Neuronal stem cell (in vitro differentiated cells): ENCODE measurements around the gene SLC39A6. TPM values are rescaled to one million over a fixed set of nuclear protein-coding genes. Genes with fewer than 3 reads are reported as not detected.

Experiments
- DNase-seq: peaks from one replicate; pipeline ENCODE4 v3.0.0-alpha.2; 2013; ENCODE audit warnings: low spot score
- H2AFZ ChIP-seq: one replicate; pipeline ENCODE4 v1.6.1; 2013; ENCODE audit warnings: mild to moderate bottlenecking, low read length, inconsistent platforms
- H2AK5ac ChIP-seq: 2 replicates; pipeline ENCODE4 v1.6.1; 2013; ENCODE audit warnings: low read depth, mild to moderate bottlenecking, inconsistent platforms, low read length, moderate library complexity, mixed read lengths
- H2BK120ac ChIP-seq: 2 replicates; pipeline ENCODE4 v1.6.1; 2013; ENCODE audit warnings: low read depth, mild to moderate bottlenecking, inconsistent platforms, low read length, moderate library complexity, mixed read lengths
- H2BK12ac ChIP-seq: one replicate; pipeline ENCODE4 v1.6.1; 2013; ENCODE audit warnings: low read length, inconsistent platforms
- H2BK15ac ChIP-seq: 2 replicates; pipeline ENCODE4 v1.6.1; 2013; ENCODE audit warnings: mild to moderate bottlenecking, low read length, inconsistent platforms, mixed read lengths
- H2BK5ac ChIP-seq: one replicate; pipeline ENCODE4 v1.6.1; 2013; ENCODE audit warnings: inconsistent platforms, mild to moderate bottlenecking, low read length, moderate library complexity
- H3K14ac ChIP-seq: one replicate; pipeline ENCODE4 v1.6.1; 2013; ENCODE audit warnings: low read length, inconsistent platforms
- H3K18ac ChIP-seq: 2 replicates; pipeline ENCODE4 v1.6.1; 2013; ENCODE audit warnings: low read length, inconsistent platforms
- H3K23ac ChIP-seq: 2 replicates; pipeline ENCODE4 v1.6.1; 2013; ENCODE audit warnings: low read depth, mild to moderate bottlenecking, mixed read lengths, low read length, inconsistent platforms; ENCODE audit not compliant: poor library complexity
- H3K27ac ChIP-seq: replicated peaks from 3 replicates; pipeline ENCODE4 v1.5.1; 2013; ENCODE audit warnings: low read length, inconsistent platforms
- H3K27me3 ChIP-seq, 3 experiments: 2 replicates each; pipeline ENCODE4 v1.6.1; 2013; ENCODE audit warnings: low read length in 3 of 3, mild to moderate bottlenecking in 2 of 3, inconsistent platforms in 1 of 3, low read depth in 1 of 3, mixed read lengths in 1 of 3, moderate library complexity in 1 of 3; ENCODE audit not compliant: control insufficient read depth in 3 of 3, insufficient read depth in 3 of 3
- H3K36me3 ChIP-seq, 2 donors: replicated peaks in 1 of 2; 2 replicates each; pipeline ENCODE4 v1.6.1; 2013; ENCODE audit warnings: low read length in 2 of 2; ENCODE audit not compliant: control insufficient read depth in 2 of 2, insufficient read depth in 2 of 2
- H3K4ac ChIP-seq: 2 replicates; pipeline ENCODE4 v1.6.1; 2013; ENCODE audit warnings: inconsistent platforms, mild to moderate bottlenecking, low read length, moderate library complexity
- H3K4me1 ChIP-seq, 2 donors: 1 replicate in 1 of 2; 2 replicates in 1 of 2; pipeline ENCODE4 v1.6.1; 2013; ENCODE audit warnings: low read length in 2 of 2, low read depth in 1 of 2; ENCODE audit not compliant: control insufficient read depth in 2 of 2, insufficient read depth in 1 of 2
- H3K4me2 ChIP-seq: one replicate; pipeline ENCODE4 v1.6.1; 2013; ENCODE audit warnings: mild to moderate bottlenecking, low read length, inconsistent platforms; ENCODE audit not compliant: insufficient read depth, poor library complexity, severe bottlenecking
- H3K4me3 ChIP-seq, 2 donors: 2 replicates each; pipeline ENCODE4 v1.5.1; 2013; ENCODE audit warnings: low read length in 2 of 2, mild to moderate bottlenecking in 2 of 2, inconsistent platforms in 1 of 2, moderate library complexity in 1 of 2
- H3K79me1 ChIP-seq: one replicate; pipeline ENCODE4 v1.6.1; 2013; ENCODE audit warnings: low read depth, mild to moderate bottlenecking, inconsistent platforms, low read length, moderate library complexity
- H3K9ac ChIP-seq: one replicate; pipeline ENCODE4 v1.6.1; 2013; ENCODE audit warnings: mild to moderate bottlenecking, low read depth, low read length, inconsistent platforms; ENCODE audit not compliant: poor library complexity
- H3K9me3 ChIP-seq, 2 donors: replicated peaks in 1 of 2; 2 replicates each; pipeline versions ENCODE3 to v1.6.1; 2013; ENCODE audit warnings: low read length in 2 of 2, mild to moderate bottlenecking in 2 of 2, inconsistent platforms in 1 of 2, low read depth in 1 of 2, mixed read lengths in 1 of 2, moderate library complexity in 1 of 2; ENCODE audit not compliant: control insufficient read depth in 2 of 2, insufficient read depth in 1 of 2
- H4K8ac ChIP-seq: one replicate; pipeline ENCODE4 v1.6.1; 2013; ENCODE audit warnings: low read depth, mild to moderate bottlenecking, inconsistent platforms, low read length, moderate library complexity
- H4K91ac ChIP-seq: one replicate; pipeline ENCODE4 v1.6.1; 2013; ENCODE audit warnings: low read length, low read depth, mild to moderate bottlenecking, inconsistent platforms; ENCODE audit not compliant: poor library complexity
- WGBS, 2 donors: extraction: QIAGEN DNeasy Blood & Tissue Kit; methylation state at CpG; one replicate each; pipeline ENCODE4 v1.1.7; 2013; ENCODE audit warnings: missing lambda C conversion rate in 2 of 2, mixed read lengths in 1 of 2; ENCODE audit not compliant: insufficient read length in 2 of 2, insufficient replicate concordance in 1 of 2; ENCODE audit errors: extremely low coverage in 2 of 2; 5-methylcytosine and 5-hydroxymethylcytosine counted together
- polyA plus RNA-seq, 2 experiments: library from polyadenylated mRNA; stranded (reverse); fragments of 200-250 nt; gene quantifications; one replicate each; pipeline ENCODE4 v1.2.3, GENCODE V29; 2013

The SLC39A6 gene
- polyA plus RNA-seq (2013, experiment 1 of 2) = 55.3 TPM
- 56.0 TPM for polyA plus RNA-seq (2013, experiment 2 of 2)

GRCh38 chr18:36129300-36130038 lies at the start of gene SLC39A6, which contains the start of gene ELP2:
TSS of gene SLC39A6 (minus strand) at chr18:36129340. CDS start at chr18:36127007, 2,333 bp downstream.
TSS of gene ELP2 (plus strand) at chr18:36129899. CDS start at chr18:36129934, 35 bp downstream.
- Histone ChIP-seq H3K9ac (peak within 1 kb of the TSS; percentile 94), H3K23ac (peak within 1 kb of the TSS; percentile 96), H4K8ac (no peak within 1 kb of the TSS), H3K27me3 (no peaks in the 10 kb centered on the region), H3K36me3 (peaks cover 15 to 55% of the 10 kb centered on the region in 2 donors), H2BK12ac (no peak within 1 kb of the TSS), H3K27ac (peak within 1 kb of the TSS; percentile 97), H2AFZ (peak within 1 kb of the TSS; percentile 100), H2AK5ac (peak within 1 kb of the TSS; percentile 70), H3K14ac (peak within 1 kb of the TSS; percentile 85), H2BK120ac (no peak within 1 kb of the TSS), H3K4me1 (peaks cover 0 to 8% of the 10 kb centered on the region in 2 donors), H3K79me1 (peaks cover 5% of the 10 kb centered on the region), H3K18ac (peak within 1 kb of the TSS; percentile 98), H3K9me3 (no peaks in the 10 kb centered on the region), H3K4me3 (peak within 1 kb of the TSS; percentile 93 to 97), H3K4ac (no peak within 1 kb of the TSS), H2BK15ac (peak within 1 kb of the TSS; percentile 68), H3K4me2 (peak within 1 kb of the TSS; percentile 80), H2BK5ac (peak within 1 kb of the TSS; percentile 91), H4K91ac (no peak within 1 kb of the TSS)
- peak; percentile 97 for DNase-seq
- no CpG with 5 or more reads among the region's 69 CpGs for WGBS, 2 donors

- Histone ChIP-seq H2AFZ (no peak overlapping the region), H3K4me3 (no peak overlapping the region), H3K9me3 (no peaks in the 10 kb centered on the region), H2BK15ac (no peak overlapping the region), H3K79me1 (no peaks in the 10 kb centered on the region), H3K4me2 (no peak overlapping the region), H4K8ac (no peak overlapping the region), H2BK5ac (no peak overlapping the region), H3K36me3 (peaks cover 7 to 52% of the 10 kb centered on the region in 2 donors), H3K14ac (no peak overlapping the region), H2BK12ac (no peak overlapping the region), H3K23ac (no peak overlapping the region), H4K91ac (no peak overlapping the region), H3K27ac (no peak overlapping the region), H3K27me3 (no peaks in the 10 kb centered on the region), H3K18ac (no peak overlapping the region), H3K4me1 (no peaks in the 10 kb centered on the region), H2AK5ac (no peak overlapping the region), H3K4ac (no peak overlapping the region), H3K9ac (no peak overlapping the region), H2BK120ac (no peak overlapping the region)
- no peak for DNase-seq
- no CpG with 5 or more reads among the region's 3 CpGs for WGBS, 2 donors
Measured at GRCh38 chr18:36177913-36178312, 48.8 kb upstream of the SLC39A6 start.

GRCh38 chr18:36176711-36177110 lies 47.6 kb upstream of the SLC39A6 start:
- H2BK15ac ChIP-seq = no peak overlapping the region
- no peak overlapping the region for H2AFZ ChIP-seq
- H2BK120ac ChIP-seq = no peak overlapping the region
- H3K27ac ChIP-seq = no peak overlapping the region
- H3K9me3 ChIP-seq = no peaks in the 10 kb centered on the region
- H3K18ac ChIP-seq = no peak overlapping the region
- no peak overlapping the region for H4K91ac ChIP-seq
- H2AK5ac ChIP-seq = no peak overlapping the region
- no peak overlapping the region for H3K9ac ChIP-seq
- H3K4me3 ChIP-seq = no peak overlapping the region
- WGBS, 2 donors = no CpG with 5 or more reads among the region's 9 CpGs
- no peak overlapping the region for H2BK12ac ChIP-seq
- no peak overlapping the region for H4K8ac ChIP-seq
- no peak for DNase-seq
- H3K27me3 ChIP-seq = no peaks in the 10 kb centered on the region
- H3K4me2 ChIP-seq = no peak overlapping the region
- H3K79me1 ChIP-seq = no peaks in the 10 kb centered on the region
- H3K23ac ChIP-seq = no peak overlapping the region
- H3K14ac ChIP-seq = no peak overlapping the region
- H3K4ac ChIP-seq = no peak overlapping the region
- H2BK5ac ChIP-seq = no peak overlapping the region
- H3K36me3 ChIP-seq = peaks cover 12 to 64% of the 10 kb centered on the region in 2 donors
- H3K4me1 ChIP-seq = no peaks in the 10 kb centered on the region

- Histone ChIP-seq H3K9ac (no peak overlapping the region), H3K27me3 (no peaks in the 10 kb centered on the region), H3K4me2 (no peak overlapping the region), H2BK15ac (no peak overlapping the region), H3K14ac (no peak overlapping the region), H3K36me3 (peaks cover 14 to 70% of the 10 kb centered on the region in 2 donors), H3K9me3 (no peaks in the 10 kb centered on the region), H2BK5ac (no peak overlapping the region), H3K4me3 (no peak overlapping the region), H3K23ac (no peak overlapping the region), H3K27ac (no peak overlapping the region), H2AFZ (no peak overlapping the region), H4K91ac (no peak overlapping the region), H2BK12ac (no peak overlapping the region), H2AK5ac (no peak overlapping the region), H3K4me1 (no peaks in the 10 kb centered on the region), H3K79me1 (no peaks in the 10 kb centered on the region), H4K8ac (no peak overlapping the region), H3K4ac (no peak overlapping the region), H3K18ac (no peak overlapping the region), H2BK120ac (no peak overlapping the region)
- no peak for DNase-seq
- no CpG with 5 or more reads among the region's 2 CpGs for WGBS, 2 donors
Measured at GRCh38 chr18:36176177-36176584, 47.0 kb upstream of the SLC39A6 start.
